ENCODE results near the gene AUNIP.

Gene AUNIP

GRCh38 chr1:25828491-25828890 is 30.8 kb downstream of the AUNIP start:
- TF ChIP-seq, protein P1, sequence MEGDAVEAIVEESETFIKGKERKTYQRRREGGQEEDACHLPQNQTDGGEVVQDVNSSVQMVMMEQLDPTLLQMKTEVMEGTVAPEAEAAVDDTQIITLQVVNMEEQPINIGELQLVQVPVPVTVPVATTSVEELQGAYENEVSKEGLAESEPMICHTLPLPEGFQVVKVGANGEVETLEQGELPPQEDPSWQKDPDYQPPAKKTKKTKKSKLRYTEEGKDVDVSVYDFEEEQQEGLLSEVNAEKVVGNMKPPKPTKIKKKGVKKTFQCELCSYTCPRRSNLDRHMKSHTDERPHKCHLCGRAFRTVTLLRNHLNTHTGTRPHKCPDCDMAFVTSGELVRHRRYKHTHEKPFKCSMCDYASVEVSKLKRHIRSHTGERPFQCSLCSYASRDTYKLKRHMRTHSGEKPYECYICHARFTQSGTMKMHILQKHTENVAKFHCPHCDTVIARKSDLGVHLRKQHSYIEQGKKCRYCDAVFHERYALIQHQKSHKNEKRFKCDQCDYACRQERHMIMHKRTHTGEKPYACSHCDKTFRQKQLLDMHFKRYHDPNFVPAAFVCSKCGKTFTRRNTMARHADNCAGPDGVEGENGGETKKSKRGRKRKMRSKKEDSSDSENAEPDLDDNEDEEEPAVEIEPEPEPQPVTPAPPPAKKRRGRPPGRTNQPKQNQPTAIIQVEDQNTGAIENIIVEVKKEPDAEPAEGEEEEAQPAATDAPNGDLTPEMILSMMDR (IDR thresholded peaks at IDR 0.05; ENCODE audit: low read depth, low read length), result no peak
- DNase-seq (ENCODE audit: extremely low read depth, low read depth), result no peak

DNA sequence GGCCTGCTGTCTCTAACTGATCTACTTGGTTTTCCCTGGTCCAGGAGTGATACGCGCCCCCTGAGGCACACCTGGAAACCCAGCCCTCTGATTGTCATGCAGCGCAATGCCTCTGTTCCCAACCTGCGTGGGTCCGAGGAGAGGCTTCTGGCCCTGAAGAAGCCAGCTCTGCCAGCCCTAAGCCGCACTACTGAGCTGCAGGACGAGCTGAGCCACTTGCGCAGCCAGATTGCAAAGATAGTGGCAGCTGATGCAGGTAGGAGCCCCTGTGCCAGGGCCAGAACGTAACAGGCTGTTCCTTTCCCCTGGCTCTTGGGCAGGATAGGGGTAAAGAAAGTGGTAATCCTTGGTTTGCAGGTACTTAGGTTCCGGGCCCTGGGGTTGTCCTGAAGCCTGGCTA is 32.7 kb downstream of the AUNIP start:
- TF ChIP-seq, protein P1 (IDR thresholded peaks at IDR 0.05; ENCODE audit: low read depth, low read length), result no peak
- no peak for DNase-seq (ENCODE audit: extremely low read depth, low read depth)

- DNase-seq (ENCODE audit: extremely low read depth, low read depth), result no peak
- TF ChIP-seq, protein P1 (IDR thresholded peaks at IDR 0.05; ENCODE audit: low read depth, low read length), result no peak
These were observed 33.7 kb downstream of the AUNIP start for GRCh38 chr1:25825605-25826004.

- TF ChIP-seq, protein P1 (IDR thresholded peaks at IDR 0.05; ENCODE audit: low read depth, low read length), result no peak
- no peak for DNase-seq (ENCODE audit: extremely low read depth, low read depth)
These were observed 37.6 kb downstream of the AUNIP start for GRCh38 chr1:25821630-25822091.

- DNase-seq (ENCODE audit: extremely low read depth, low read depth), result no peak
- TF ChIP-seq, protein P1 (IDR thresholded peaks at IDR 0.05; ENCODE audit: low read depth, low read length), result no peak
These were observed 38.2 kb downstream of the AUNIP start for GRCh38 chr1:25821112-25821476.

DNA sequence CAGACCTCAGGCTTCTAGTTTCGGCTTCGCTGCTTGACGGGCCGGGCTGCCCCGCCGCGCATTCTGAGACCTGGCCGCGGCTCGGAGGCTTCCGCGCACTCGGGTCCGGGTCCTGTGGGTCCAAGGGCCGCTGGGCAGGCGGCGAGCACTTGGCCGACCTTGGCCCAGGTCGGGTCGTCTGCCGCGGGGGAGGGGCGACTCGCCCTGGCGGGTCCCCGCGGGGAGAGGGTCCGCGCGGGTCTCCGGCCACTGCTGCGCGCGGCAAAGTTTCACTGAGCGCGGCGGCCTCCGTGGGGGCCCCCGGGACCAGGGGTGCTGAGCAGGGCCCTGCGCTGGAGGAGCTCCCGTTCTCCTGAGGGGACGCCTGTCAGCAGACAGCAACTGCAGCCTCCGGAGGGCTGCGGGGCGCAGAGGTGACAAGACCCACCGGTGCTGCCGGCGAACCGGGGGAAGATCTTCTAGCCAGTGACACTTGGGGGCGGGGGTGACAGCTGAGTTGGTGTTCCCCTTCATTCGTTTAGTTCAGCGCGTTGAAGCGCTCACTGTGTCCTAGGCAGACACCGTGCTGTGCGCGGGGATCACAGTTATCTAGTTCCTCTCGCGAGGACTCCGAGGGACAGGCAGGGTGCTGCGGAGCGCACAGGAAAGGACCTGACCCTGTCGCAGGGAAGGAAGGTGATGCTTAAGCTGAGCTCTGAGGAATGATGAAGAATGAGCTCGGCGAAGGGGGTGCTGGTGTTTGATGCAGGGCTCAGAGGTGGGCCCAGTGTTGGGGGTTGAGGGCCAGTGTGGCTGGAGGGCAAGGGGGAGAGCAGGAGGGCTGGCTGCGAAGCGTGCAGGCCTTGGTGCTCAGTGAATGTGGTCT is 38.8 kb downstream of the AUNIP start:
- DNase-seq (ENCODE audit: extremely low read depth, low read depth), result no peak
- TF ChIP-seq, protein P1 (IDR thresholded peaks at IDR 0.05; ENCODE audit: low read depth, low read length), result no peak

GRCh38 chr1:25819491-25820246 is 39.6 kb downstream of the AUNIP start, which contains the start of gene MTFR1L:
MTFR1L (plus strand) TSS chr1:25819954; CDS start chr1:25823105, 3,151 bp downstream.
- TF ChIP-seq, protein P1 (IDR thresholded peaks at IDR 0.05; ENCODE audit: low read depth, low read length), result no peak
- no peak for DNase-seq (ENCODE audit: extremely low read depth, low read depth)

All from AG09319 (cell line).